Naive B cell (primary cell): Measurements from ENCODE around the gene COBL. TPM values are rescaled to one million over a fixed set of nuclear protein-coding genes. Genes with fewer than 3 reads are reported as not detected.

ENCODE experiments used
- ATAC-seq, 2 donors: fragments of 150-1000 bp; cut with Tn5 transposase; 2 replicates each; pipeline ENCODE4 v1.10.0; 2021; ENCODE audit warnings: low read depth in 2 of 2, mild to moderate bottlenecking in 2 of 2, moderate library complexity in 2 of 2
- DNase-seq: peaks from one replicate; pipeline ENCODE4 v3.0.0; 2022
- H3K27ac Mint-ChIP-seq, 6 donors: one replicate each; pipeline ENCODE4 v1.8.0; 2020 to 2022; ENCODE audit warnings: mild to moderate bottlenecking in 6 of 6, mixed read lengths in 6 of 6, moderate library complexity in 5 of 6, inconsistent platforms in 2 of 6
- H3K27me3 Mint-ChIP-seq, 3 donors: one replicate each; pipeline ENCODE4 v1.8.0; 2021 to 2022; ENCODE audit warnings: mixed read lengths in 3 of 3, mild to moderate bottlenecking in 1 of 3
- H3K36me3 Mint-ChIP-seq, 2 donors: one replicate each; pipeline ENCODE4 v1.8.0; 2020 to 2022; ENCODE audit warnings: mixed read lengths in 2 of 2, inconsistent platforms in 1 of 2, mild to moderate bottlenecking in 1 of 2
- H3K4me1 Mint-ChIP-seq, 3 donors: one replicate each; pipeline ENCODE4 v1.8.0; 2020 to 2022; ENCODE audit warnings: mixed read lengths in 3 of 3, inconsistent platforms in 1 of 3, mild to moderate bottlenecking in 1 of 3, moderate library complexity in 1 of 3
- H3K4me3 Mint-ChIP-seq, 8 donors: one replicate each; pipeline ENCODE4 v1.8.0; 2020 to 2022; ENCODE audit warnings: mild to moderate bottlenecking in 8 of 8, mixed read lengths in 8 of 8, moderate library complexity in 8 of 8, inconsistent platforms in 2 of 8
- H3K9me3 Mint-ChIP-seq, 7 donors: one replicate each; pipeline ENCODE4 v1.8.0; 2020 to 2022; ENCODE audit warnings: mixed read lengths in 7 of 7, mild to moderate bottlenecking in 5 of 7, inconsistent platforms in 2 of 7, moderate library complexity in 1 of 7
- polyA plus RNA-seq, 6 donors: library from polyadenylated mRNA; unstranded; fragments of 300-500 nt; fragmentation: Illumina TruSeq; gene quantifications; one replicate each; pipeline ENCODE4 v1.2.3, GENCODE V29; 2021; ENCODE audit warnings: low read depth in 6 of 6

COBL gene
- polyA plus RNA-seq, 6 donors from 2014 or later: not detected

DNA sequence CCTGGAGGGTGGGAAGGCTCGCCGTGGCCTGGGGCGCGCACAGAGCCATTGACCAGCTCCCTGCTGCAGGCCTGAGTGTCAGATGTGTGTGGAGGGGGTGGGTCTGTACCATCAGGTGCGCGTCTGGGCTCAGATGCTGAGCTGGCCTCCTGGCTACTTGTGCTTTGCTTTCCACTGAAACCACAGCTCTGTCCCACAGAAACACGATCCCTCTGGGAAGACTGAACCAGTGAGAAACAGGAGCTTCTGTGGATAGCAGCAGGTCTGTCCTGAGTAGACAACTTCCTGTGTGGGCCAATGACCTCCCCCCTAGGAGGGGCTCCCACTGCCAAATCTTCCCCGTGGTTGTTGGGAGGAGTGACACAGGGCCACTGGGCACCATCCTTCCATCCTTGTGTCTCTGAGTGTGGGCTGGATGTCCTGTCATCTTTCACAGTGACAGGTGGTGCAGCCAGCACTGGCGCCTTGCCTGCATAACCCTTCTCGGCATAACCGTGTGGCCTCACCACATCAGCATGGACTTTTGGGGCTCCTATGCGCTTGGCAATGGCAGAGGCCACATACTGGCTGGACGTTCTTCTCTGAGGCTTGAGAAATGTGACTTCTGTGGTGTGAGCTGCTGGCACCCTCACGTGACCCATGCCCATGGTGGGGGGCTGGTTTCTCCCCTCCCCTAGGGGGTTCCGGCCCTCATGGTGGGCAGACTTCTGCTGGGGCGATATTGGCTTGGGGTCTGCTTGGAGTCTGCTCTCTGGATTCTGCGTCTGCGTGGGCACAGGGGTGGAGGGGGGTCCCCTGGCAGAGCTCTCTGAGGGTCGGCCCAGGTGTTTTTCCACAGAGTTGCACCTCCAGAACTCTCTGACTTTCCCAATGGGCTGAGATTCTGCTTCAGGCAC, 288.4 kb downstream of the COBL start:
- no peak overlapping the region for H3K4me3 Mint-ChIP-seq
- no peaks in the 10 kb centered on the region for H3K4me1 Mint-ChIP-seq
- no peak overlapping the region for H3K27ac Mint-ChIP-seq
- no peaks in the 10 kb centered on the region for H3K36me3 Mint-ChIP-seq
- no peaks in the 10 kb centered on the region for H3K27me3 Mint-ChIP-seq
- ATAC-seq (no peak), DNase-seq (no peak)
- H3K9me3 Mint-ChIP-seq: no peaks in the 10 kb centered on the region

DNA sequence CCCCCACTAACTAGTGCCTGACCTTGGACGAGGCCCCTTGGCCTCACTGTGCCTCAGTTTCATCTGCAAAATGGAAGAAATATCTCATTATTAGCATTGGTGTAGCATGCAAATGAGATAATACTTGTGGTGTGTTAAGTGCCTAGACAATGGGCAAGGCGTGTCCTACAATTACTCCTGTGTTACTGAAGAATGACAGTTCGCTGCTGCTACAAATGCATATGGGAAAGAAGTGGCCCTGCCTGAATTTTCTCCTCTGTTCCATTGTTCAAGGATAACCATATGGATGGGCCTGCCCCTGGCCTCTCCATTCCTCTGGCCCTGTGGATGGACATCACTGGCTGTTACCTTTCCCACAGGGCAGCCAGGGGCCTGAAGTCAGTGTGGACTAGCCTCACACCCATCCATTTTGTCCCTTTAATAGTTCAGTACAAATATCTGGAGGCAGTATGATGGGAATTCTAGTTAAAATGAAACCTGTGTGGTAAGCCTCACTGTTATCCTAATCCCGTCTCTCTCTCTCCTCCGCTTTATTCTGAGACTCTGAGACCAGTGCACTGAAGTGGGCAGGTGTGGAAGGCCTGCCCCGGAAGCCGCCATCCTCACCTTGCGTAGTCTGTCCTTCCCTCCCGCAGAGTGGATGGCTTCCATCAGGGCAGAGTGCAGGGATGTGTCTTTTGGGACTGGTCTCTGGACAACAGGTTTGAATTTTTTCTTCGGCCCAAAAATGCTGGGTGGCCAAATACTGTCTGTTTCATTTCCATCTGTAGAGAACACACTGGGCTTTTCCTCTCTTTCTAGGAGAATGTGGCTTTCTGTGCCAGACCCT, 289.3 kb downstream of the COBL start:
- H3K36me3 Mint-ChIP-seq: no peaks in the 10 kb centered on the region
- no peak overlapping the region for H3K4me3 Mint-ChIP-seq
- H3K9me3 Mint-ChIP-seq: no peaks in the 10 kb centered on the region
- no peaks in the 10 kb centered on the region for H3K27me3 Mint-ChIP-seq
- DNase-seq (no peak), ATAC-seq (no peak)
- no peak overlapping the region for H3K27ac Mint-ChIP-seq
- no peaks in the 10 kb centered on the region for H3K4me1 Mint-ChIP-seq

DNA sequence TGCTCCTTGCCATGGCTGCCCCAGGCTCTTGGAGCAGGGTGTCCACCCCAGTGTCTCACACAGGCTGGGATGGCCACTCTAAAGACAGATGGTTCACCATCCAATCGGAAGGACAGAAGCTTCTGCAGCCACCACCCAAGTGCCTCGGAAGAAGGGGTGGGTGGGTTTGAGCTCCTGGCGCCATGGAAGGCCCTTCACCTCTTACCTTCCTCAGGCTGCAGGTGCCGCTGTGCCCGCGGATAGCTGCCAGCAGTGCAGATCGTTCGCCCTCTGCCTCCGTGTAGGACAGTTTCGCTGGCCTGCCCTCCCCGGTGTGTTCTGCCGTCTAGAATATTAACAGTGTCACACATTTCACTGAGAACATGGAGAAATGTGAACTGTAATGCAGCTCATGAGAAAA, 290.3 kb downstream of the COBL start:
- H3K4me3 Mint-ChIP-seq: no peak overlapping the region
- H3K27ac Mint-ChIP-seq: no peak overlapping the region
- no peaks in the 10 kb centered on the region for H3K36me3 Mint-ChIP-seq
- ATAC-seq: no peak
- H3K4me1 Mint-ChIP-seq: no peaks in the 10 kb centered on the region
- no peaks in the 10 kb centered on the region for H3K9me3 Mint-ChIP-seq
- H3K27me3 Mint-ChIP-seq: no peaks in the 10 kb centered on the region
- no peak for DNase-seq

DNA sequence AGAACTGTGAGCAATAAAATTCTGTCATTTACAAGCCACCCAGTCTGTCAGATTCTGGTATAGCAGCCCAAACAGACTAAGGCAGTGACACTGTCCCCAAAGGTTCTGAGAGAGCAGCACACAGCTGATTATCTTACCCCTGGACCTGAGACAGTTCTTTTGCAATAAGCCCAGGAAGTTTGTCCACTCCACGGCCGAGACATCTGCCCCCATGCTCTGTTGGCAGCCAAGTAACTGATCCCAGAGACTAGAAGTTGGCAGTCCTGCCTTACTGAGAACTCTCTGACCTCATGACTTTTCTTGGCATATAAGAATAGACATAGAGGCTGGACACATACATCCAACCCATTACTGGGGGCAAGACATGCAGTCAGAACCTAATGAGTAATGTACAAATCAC, 290.9 kb downstream of the COBL start:
- Mint-ChIP-seq H3K36me3 (no peaks in the 10 kb centered on the region), H3K27me3 (no peaks in the 10 kb centered on the region)

DNA sequence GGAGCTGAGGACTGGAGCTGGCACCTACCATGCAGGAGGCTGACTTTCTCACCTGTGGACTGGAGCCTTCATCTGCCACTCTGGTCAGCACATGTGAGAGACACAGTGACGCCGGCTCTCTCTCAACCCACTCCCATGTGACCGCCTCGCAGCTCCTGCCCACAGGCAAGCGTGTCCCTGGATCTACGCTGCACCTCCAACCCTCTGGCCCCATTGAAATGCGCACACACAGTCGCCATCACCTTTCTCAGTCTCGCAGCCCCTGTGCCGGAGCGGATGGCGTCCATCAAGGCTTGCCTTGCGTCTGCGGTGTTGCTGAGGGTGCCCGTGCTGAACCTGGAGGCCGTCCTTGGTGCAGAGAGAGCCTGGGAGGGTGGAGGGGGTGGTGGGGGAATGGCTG, 291.7 kb downstream of the COBL start:
- no peak overlapping the region for H3K4me3 Mint-ChIP-seq
- no peaks in the 10 kb centered on the region for H3K36me3 Mint-ChIP-seq
- ATAC-seq: no peak
- no peak overlapping the region for H3K27ac Mint-ChIP-seq
- H3K9me3 Mint-ChIP-seq: no peaks in the 10 kb centered on the region
- no peaks in the 10 kb centered on the region for H3K27me3 Mint-ChIP-seq
- no peaks in the 10 kb centered on the region for H3K4me1 Mint-ChIP-seq
- no peak for DNase-seq

More for the DNA sequence above, 290.9 kb downstream of the COBL start:
- DNase-seq: no peak
- Mint-ChIP-seq H3K4me3 (peak overlapping the region in 1 of 8 donors; percentile 16), H3K4me1 (no peaks in the 10 kb centered on the region), H3K9me3 (no peaks in the 10 kb centered on the region), H3K27ac (no peak overlapping the region)
- no peak for ATAC-seq

DNA sequence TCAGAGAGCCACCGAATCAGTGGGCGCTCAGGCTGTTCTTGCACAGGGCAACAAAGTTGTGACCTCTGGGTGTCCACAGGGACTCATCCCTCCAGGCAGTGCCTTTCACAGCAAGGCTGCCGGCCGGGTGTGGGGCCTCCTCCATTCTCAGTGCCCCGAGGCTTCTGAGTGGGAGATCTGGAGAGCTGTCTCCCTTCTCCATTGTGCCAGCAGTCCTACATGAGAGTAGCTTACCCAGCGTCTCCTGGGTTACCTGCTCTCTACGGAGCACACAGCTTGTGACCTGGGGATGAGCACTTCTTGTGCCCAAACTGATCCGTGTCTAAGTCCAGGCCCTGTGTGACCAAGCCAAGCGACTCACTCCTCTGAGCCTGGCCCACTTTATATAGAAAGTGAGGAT, 293.1 kb downstream of the COBL start:
- Mint-ChIP-seq H3K9me3 (no peaks in the 10 kb centered on the region), H3K4me3 (no peak overlapping the region), H3K4me1 (no peaks in the 10 kb centered on the region), H3K27ac (no peak overlapping the region), H3K36me3 (no peaks in the 10 kb centered on the region), H3K27me3 (no peaks in the 10 kb centered on the region)
- no peak for DNase-seq
- no peak for ATAC-seq

DNA sequence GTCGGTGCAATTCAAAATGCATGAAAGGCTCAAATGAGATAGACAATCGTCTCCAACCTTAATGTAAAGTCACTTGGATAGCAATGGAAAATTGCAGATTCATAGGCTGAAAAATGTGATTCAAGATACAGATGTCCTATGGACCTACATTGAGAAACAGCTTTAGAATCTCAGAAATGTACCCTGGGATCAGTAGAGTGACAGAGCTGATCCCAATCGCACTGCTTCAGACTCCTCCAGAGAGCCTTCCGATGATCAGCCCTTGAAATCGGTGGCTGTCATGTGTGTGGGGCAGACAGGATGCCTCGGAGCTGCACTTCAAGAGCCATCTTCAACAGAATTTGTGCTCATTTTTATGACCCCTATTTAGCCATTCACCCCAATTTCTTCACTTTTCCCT, 293.8 kb downstream of the COBL start:
- DNase-seq (no peak), ATAC-seq (no peak)
- H3K4me3 Mint-ChIP-seq: no peak overlapping the region

DNA sequence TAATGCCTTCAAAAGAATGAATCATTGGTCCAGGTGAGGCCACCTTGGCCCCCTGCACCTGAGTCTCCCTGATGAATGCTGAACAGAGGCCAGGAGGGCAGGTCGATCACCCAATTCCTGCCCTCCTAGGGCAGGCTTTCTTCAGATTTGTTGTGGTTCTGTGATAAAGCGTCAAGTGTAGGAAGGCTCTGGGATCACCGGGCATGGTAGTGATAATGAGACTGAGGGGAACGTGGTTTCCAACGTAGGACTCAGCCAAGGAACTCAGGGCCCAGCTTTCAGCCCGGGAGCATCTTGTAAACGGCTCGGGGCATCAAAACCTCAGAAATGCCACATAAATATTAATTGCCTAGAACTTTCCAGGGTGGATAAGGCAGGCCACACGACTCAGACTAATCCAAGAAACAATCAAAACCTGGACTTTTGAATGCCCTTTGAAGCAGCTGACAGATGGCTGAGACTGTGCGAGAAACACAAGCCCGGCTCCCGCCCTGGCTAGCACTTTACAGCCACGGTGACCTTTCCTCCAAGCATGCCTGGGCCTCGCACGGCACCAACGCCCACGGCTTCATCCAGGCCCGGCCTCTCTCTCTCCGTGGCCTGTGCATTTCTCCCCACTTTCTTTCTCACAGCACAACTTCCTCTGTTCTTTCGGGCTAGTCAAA, 294.6 kb downstream of the COBL start:
- DNase-seq: no peak
- no peaks in the 10 kb centered on the region for H3K36me3 Mint-ChIP-seq
- H3K4me1 Mint-ChIP-seq: peaks cover 0 to 7% (median 0%) of the 10 kb centered on the region in 3 donors
- no peak for ATAC-seq
- H3K27ac Mint-ChIP-seq: no peak overlapping the region
- H3K9me3 Mint-ChIP-seq: peaks cover 0 to 8% (median 0%) of the 10 kb centered on the region in 7 donors
- no peak overlapping the region for H3K4me3 Mint-ChIP-seq
- H3K27me3 Mint-ChIP-seq: no peaks in the 10 kb centered on the region

More for the DNA sequence above, 293.8 kb downstream of the COBL start:
- Mint-ChIP-seq H3K4me1 (peaks cover 0 to 7% (median 0%) of the 10 kb centered on the region in 3 donors), H3K27ac (no peak overlapping the region), H3K9me3 (peaks cover 0 to 7% (median 0%) of the 10 kb centered on the region in 7 donors), H3K36me3 (no peaks in the 10 kb centered on the region), H3K27me3 (no peaks in the 10 kb centered on the region)

DNA sequence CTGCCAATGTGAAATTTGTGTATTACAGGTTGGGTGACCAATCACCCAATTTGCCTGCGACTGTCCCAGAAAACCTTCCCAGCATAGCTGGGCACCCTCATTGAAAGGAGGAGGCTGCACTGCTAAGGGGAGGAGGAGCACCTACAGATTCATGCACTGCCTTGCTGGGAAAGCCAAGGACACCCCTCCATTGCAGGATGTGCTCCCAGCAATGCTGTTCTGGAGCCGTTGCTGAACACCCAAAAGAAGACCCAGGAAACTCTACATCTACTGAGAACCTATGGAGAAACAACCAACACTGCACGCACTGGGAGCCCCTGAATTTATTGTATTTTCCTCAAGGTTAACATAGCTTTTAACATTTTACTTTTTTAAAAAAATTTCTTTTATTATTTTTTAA, 295.7 kb downstream of the COBL start:
- H3K9me3 Mint-ChIP-seq: peaks cover 0 to 8% (median 0%) of the 10 kb centered on the region in 7 donors
- H3K27ac Mint-ChIP-seq: no peak overlapping the region
- peaks cover 0 to 7% (median 0%) of the 10 kb centered on the region in 3 donors for H3K4me1 Mint-ChIP-seq
- no peak for ATAC-seq
- H3K4me3 Mint-ChIP-seq: no peak overlapping the region
- no peaks in the 10 kb centered on the region for H3K27me3 Mint-ChIP-seq
- no peaks in the 10 kb centered on the region for H3K36me3 Mint-ChIP-seq
- DNase-seq: no peak

DNA sequence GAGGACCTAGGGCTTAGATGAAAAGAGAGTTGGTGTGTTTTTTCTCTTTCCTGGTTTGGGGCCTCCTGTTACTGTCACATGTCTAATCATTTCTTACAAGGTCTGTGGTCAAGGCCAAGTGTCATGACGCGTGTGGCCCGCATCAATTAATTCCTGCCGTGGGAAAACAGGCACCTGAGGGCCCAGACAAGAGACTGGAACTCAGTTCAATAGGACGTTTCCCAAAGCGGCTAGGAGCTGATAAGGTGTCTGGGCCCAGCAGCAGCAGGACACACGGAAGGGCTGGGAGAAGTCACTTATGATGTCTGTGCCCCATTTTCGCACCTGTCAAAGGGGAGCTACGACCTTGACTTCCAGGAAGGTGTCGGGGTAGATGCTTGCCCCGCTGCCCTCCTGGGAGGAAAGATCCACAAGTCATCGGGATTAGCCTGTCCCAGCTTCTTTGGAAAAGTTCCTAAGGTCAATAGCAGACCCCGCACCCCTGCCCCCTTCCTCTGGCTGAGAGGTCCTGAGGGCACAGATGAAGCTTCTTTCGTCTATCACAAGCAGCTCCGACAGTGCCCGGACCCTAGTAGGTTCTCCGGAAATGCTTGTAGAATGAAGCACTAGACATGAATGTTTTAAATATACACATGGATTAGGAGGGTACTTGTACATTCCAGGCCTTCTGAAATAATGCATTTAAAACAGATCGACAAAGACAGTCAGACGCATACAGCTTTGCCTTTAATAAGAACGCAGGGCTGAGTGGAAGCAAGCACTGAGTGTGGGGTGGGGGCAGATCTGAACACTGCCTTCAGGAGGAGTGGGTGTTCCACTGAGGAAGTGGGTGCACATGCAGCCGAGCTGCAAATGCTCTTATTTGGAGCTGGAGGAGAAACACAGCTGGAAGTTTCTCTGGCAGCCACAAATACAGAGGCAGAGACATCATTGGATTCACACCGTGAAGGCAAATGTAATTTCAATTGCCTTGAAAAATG, 296.4 kb downstream of the COBL start:
- Mint-ChIP-seq H3K36me3 (no peaks in the 10 kb centered on the region), H3K27me3 (no peaks in the 10 kb centered on the region), H3K4me1 (peaks cover 0 to 7% (median 0%) of the 10 kb centered on the region in 3 donors), H3K27ac (no peak overlapping the region), H3K4me3 (no peak overlapping the region), H3K9me3 (peaks cover 0 to 8% (median 0%) of the 10 kb centered on the region in 7 donors)
- no peak for DNase-seq
- no peak for ATAC-seq

DNA sequence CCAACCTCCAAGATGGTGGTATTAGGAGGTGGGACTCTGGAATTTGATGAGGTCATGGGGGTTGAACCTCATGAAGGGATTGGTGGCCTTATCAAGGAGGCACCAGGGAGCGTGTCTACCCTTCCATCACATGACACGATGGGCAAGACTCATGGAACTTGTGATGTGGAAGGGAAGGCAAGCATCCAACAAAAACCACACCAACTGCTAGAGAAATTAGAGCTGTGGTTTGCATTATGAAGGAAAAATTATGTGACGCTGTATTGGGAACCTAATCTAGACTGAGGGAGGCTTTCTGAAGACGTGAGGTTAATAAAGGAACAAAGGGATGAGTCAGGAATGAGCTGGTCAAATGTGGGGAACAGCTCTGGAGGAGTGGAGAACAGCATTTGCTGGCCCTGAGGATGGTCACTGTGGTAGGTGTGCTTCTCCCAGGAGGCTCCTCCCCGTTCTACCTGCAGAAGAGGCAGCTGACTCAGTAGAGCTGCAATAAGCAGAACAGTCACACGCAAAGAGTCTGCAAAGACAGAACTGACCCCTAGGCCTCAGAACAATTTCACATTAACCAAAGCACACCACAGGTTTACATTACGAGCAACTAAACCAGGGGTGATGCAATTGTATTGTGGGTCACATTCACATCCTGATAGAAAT, 297.3 kb downstream of the COBL start:
- H3K4me3 Mint-ChIP-seq: no peak overlapping the region
- H3K36me3 Mint-ChIP-seq: no peaks in the 10 kb centered on the region
- DNase-seq (no peak), ATAC-seq (no peak)
- H3K4me1 Mint-ChIP-seq: peaks cover 0 to 7% (median 0%) of the 10 kb centered on the region in 3 donors
- no peaks in the 10 kb centered on the region for H3K27me3 Mint-ChIP-seq
- peaks cover 0 to 8% (median 0%) of the 10 kb centered on the region in 7 donors for H3K9me3 Mint-ChIP-seq
- no peak overlapping the region for H3K27ac Mint-ChIP-seq
